ENCODE measurements around the gene SRD5A3.
"Not testable (repeated sequence)": the region's sequence is repeated elsewhere in the genome, so short reads cannot be mapped to it uniquely, and the experiment has no call there.

SRD5A3 gene

GRCh38 chr4:55358668-55359067 lies 12.6 kb downstream of the SRD5A3 start:
- H3K27ac ChIP-seq (ENCODE audit: low read depth, low read length, severe bottlenecking), result no peak overlapping the region
- peaks cover 5% of the 10 kb centered on the region for H3K36me3 ChIP-seq (ENCODE audit: control insufficient read depth, insufficient read depth, low read length)
- peaks cover 4% of the 10 kb centered on the region for H3K4me1 ChIP-seq (ENCODE audit: control insufficient read depth, insufficient read depth, low read length, poor library complexity, severe bottlenecking)
- no peaks in the 10 kb centered on the region for H3K9me3 ChIP-seq (ENCODE audit: control insufficient read depth, low read length)
- H3K4me3 ChIP-seq (ENCODE audit: extremely low read depth, insufficient read depth, low read length, poor library complexity, severe bottlenecking), result no peak overlapping the region
- WGBS, 2 experiments (ENCODE audit: insufficient coverage in 2 of 2), result 100% methylated on average over 1 of the region's 2 CpGs; no CpG with 5 or more reads in 1 of the 2 experiments

GRCh38 chr4:55359397-55359916 lies 13.4 kb downstream of the SRD5A3 start:
- Histone ChIP-seq H3K9me3 (ENCODE audit: control insufficient read depth, low read length) (no peaks in the 10 kb centered on the region), H3K27ac (ENCODE audit: low read depth, low read length, severe bottlenecking) (no peak overlapping the region), H3K36me3 (ENCODE audit: control insufficient read depth, insufficient read depth, low read length) (peaks cover under 1% of the 10 kb centered on the region), H3K4me1 (ENCODE audit: control insufficient read depth, insufficient read depth, low read length, poor library complexity, severe bottlenecking) (peaks cover 4% of the 10 kb centered on the region), H3K4me3 (ENCODE audit: extremely low read depth, insufficient read depth, low read length, poor library complexity, severe bottlenecking) (no peak overlapping the region)
- WGBS, 2 experiments (ENCODE audit: insufficient coverage in 2 of 2), result 90 to 94% methylated on average over 7 to 8 of the region's 8 CpGs

- not testable (repeated sequence) for H3K27ac ChIP-seq (ENCODE audit: low read depth, low read length, severe bottlenecking); H3K9me3 ChIP-seq (ENCODE audit: control insufficient read depth, low read length); H3K36me3 ChIP-seq (ENCODE audit: control insufficient read depth, insufficient read depth, low read length); H3K4me3 ChIP-seq (ENCODE audit: extremely low read depth, insufficient read depth, low read length, poor library complexity, severe bottlenecking); H3K4me1 ChIP-seq (ENCODE audit: control insufficient read depth, insufficient read depth, low read length, poor library complexity, severe bottlenecking)
- WGBS, 2 experiments (ENCODE audit: insufficient coverage in 2 of 2), result 97 to 98% methylated on average over 6 to 7 of the region's 9 CpGs
Observed at GRCh38 chr4:55362938-55363337, 16.9 kb downstream of the SRD5A3 start.

DNA sequence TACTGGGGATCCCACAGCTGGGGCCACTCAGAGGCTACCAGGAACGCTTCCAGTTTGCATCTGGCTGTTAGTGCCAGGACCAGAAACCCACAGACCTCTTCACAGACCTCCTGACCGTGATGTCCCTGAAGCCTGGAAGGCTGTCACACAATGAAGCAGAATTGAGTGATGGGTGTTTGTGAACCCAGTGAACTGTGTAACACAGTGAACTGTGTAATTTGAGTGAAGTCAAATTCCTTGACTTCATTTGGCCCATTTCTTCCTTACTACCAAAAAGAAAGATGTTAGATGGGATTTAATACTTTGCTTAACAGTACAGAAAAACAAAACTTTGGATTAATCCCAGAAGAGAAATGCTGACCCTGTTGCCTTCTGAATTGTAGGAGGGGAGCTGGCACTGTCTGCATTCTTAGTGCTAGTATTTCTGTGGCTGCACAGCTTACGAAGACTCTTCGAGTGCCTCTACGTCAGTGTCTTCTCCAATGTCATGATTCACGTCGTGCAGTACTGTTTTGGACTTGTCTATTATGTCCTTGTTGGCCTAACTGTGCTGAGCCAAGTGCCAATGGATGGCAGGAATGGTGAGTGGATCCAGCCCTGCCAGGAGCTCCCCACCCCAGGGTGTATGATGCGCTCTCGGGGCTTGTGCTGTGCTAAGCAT lies 17.8 kb downstream of the SRD5A3 start:
- H3K27ac ChIP-seq (ENCODE audit: low read depth, low read length, severe bottlenecking), result no peak overlapping the region
- no peak overlapping the region for H3K4me3 ChIP-seq (ENCODE audit: extremely low read depth, insufficient read depth, low read length, poor library complexity, severe bottlenecking)
- 98 to 99% methylated on average over 7 of the region's 9 CpGs for WGBS, 2 experiments (ENCODE audit: insufficient coverage in 2 of 2)
- no peaks in the 10 kb centered on the region for H3K9me3 ChIP-seq (ENCODE audit: control insufficient read depth, low read length)
- no peaks in the 10 kb centered on the region for H3K4me1 ChIP-seq (ENCODE audit: control insufficient read depth, insufficient read depth, low read length, poor library complexity, severe bottlenecking)
- H3K36me3 ChIP-seq (ENCODE audit: control insufficient read depth, insufficient read depth, low read length), result no peaks in the 10 kb centered on the region

GRCh38 chr4:55364691-55365344 lies 18.8 kb downstream of the SRD5A3 start:
- Histone ChIP-seq H3K9me3 (ENCODE audit: control insufficient read depth, low read length) (no peaks in the 10 kb centered on the region), H3K4me3 (ENCODE audit: extremely low read depth, insufficient read depth, low read length, poor library complexity, severe bottlenecking) (no peak overlapping the region), H3K4me1 (ENCODE audit: control insufficient read depth, insufficient read depth, low read length, poor library complexity, severe bottlenecking) (no peaks in the 10 kb centered on the region), H3K36me3 (ENCODE audit: control insufficient read depth, insufficient read depth, low read length) (peaks cover 6% of the 10 kb centered on the region), H3K27ac (ENCODE audit: low read depth, low read length, severe bottlenecking) (no peak overlapping the region)
- WGBS, 2 experiments (ENCODE audit: insufficient coverage in 2 of 2), result 72 to 86% methylated on average over 6 of the region's 9 CpGs

GRCh38 chr4:55365345-55365728 lies 19.3 kb downstream of the SRD5A3 start:
- no peak overlapping the region for H3K27ac ChIP-seq (ENCODE audit: low read depth, low read length, severe bottlenecking)
- WGBS, 2 experiments (ENCODE audit: insufficient coverage in 2 of 2), result 88 to 92% methylated on average over 6 of the region's 7 CpGs
- no peak overlapping the region for H3K4me3 ChIP-seq (ENCODE audit: extremely low read depth, insufficient read depth, low read length, poor library complexity, severe bottlenecking)
- peaks cover 6% of the 10 kb centered on the region for H3K36me3 ChIP-seq (ENCODE audit: control insufficient read depth, insufficient read depth, low read length)
- no peaks in the 10 kb centered on the region for H3K9me3 ChIP-seq (ENCODE audit: control insufficient read depth, low read length)
- H3K4me1 ChIP-seq (ENCODE audit: control insufficient read depth, insufficient read depth, low read length, poor library complexity, severe bottlenecking), result no peaks in the 10 kb centered on the region

DNA sequence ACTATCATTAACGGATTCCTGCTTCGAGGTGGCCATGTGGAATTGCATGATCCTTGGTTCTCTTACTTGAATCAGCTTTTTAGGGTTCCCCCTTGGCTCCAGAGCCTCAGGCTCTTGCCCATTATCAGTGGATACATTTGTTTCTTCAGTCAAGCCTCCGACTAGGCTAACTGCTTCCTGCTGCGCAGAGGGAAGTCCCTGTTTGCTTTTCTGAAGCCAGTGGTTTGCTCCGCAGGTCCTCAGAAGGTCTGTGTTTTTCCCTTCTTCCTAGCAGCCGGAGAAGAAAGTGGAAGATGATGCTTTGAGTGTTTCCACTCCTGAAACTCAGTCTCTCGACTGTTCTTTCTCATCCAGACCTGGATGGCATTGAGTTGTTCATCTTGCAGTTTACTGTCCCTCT lies 20.6 kb downstream of the SRD5A3 start:
- 86 to 91% methylated on average over 5 to 6 of the region's 7 CpGs for WGBS, 2 experiments (ENCODE audit: insufficient coverage in 2 of 2)
- Histone ChIP-seq H3K4me3 (ENCODE audit: extremely low read depth, insufficient read depth, low read length, poor library complexity, severe bottlenecking) (no peak overlapping the region), H3K27ac (ENCODE audit: low read depth, low read length, severe bottlenecking) (no peak overlapping the region), H3K36me3 (ENCODE audit: control insufficient read depth, insufficient read depth, low read length) (peaks cover 6% of the 10 kb centered on the region), H3K4me1 (ENCODE audit: control insufficient read depth, insufficient read depth, low read length, poor library complexity, severe bottlenecking) (no peaks in the 10 kb centered on the region), H3K9me3 (ENCODE audit: control insufficient read depth, low read length) (no peaks in the 10 kb centered on the region)

DNA sequence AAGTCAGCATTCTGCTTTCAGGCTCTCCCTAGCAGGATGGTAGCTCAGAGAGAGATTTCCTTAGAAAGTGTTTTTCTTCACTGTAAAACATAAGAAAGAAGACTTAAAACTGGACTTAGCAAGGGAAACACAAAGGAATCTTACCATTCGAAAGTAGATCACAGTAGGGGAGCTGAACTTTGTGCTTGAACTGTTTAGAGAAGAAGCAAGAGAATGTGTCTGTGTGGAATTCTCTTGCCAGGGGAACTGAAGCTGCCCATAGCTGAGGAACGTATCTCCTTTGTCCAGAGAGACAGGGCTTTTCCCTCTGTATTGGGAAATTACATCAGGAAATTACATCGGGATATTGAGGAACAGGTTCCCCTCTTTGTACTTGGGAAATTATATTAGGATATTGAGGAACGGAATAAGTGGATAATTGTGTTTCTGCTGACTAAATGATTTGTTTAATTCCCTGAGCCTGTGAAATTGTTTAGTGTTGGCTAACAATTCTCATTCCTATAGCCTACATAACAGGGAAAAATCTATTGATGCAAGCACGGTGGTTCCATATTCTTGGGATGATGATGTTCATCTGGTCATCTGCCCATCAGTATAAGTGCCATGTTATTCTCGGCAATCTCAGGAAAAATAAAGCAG lies 21.2 kb downstream of the SRD5A3 start:
- no peak overlapping the region for H3K27ac ChIP-seq (ENCODE audit: low read depth, low read length, severe bottlenecking)

GRCh38 chr4:55369968-55370367 lies 23.9 kb downstream of the SRD5A3 start:
- no peak overlapping the region for H3K27ac ChIP-seq (ENCODE audit: low read depth, low read length, severe bottlenecking)
- peaks cover 6% of the 10 kb centered on the region for H3K36me3 ChIP-seq (ENCODE audit: control insufficient read depth, insufficient read depth, low read length)
- 58 to 100% methylated on average over 1 to 2 of the region's 2 CpGs for whole genome bisulfite sequencing, 2 experiments (ENCODE audit: insufficient coverage in 2 of 2)
- H3K4me3 ChIP-seq (ENCODE audit: extremely low read depth, insufficient read depth, low read length, poor library complexity, severe bottlenecking), result no peak overlapping the region
- no peaks in the 10 kb centered on the region for H3K9me3 ChIP-seq (ENCODE audit: control insufficient read depth, low read length)
- no peaks in the 10 kb centered on the region for H3K4me1 ChIP-seq (ENCODE audit: control insufficient read depth, insufficient read depth, low read length, poor library complexity, severe bottlenecking)

More for the DNA sequence above, 21.2 kb downstream of the SRD5A3 start:
- Histone ChIP-seq H3K4me3 (ENCODE audit: extremely low read depth, insufficient read depth, low read length, poor library complexity, severe bottlenecking) (no peak overlapping the region), H3K36me3 (ENCODE audit: control insufficient read depth, insufficient read depth, low read length) (peaks cover 6% of the 10 kb centered on the region), H3K9me3 (ENCODE audit: control insufficient read depth, low read length) (no peaks in the 10 kb centered on the region), H3K4me1 (ENCODE audit: control insufficient read depth, insufficient read depth, low read length, poor library complexity, severe bottlenecking) (no peaks in the 10 kb centered on the region)
- 86 to 91% methylated on average over 3 to 5 of the region's 6 CpGs for WGBS, 2 experiments (ENCODE audit: insufficient coverage in 2 of 2)

DNA sequence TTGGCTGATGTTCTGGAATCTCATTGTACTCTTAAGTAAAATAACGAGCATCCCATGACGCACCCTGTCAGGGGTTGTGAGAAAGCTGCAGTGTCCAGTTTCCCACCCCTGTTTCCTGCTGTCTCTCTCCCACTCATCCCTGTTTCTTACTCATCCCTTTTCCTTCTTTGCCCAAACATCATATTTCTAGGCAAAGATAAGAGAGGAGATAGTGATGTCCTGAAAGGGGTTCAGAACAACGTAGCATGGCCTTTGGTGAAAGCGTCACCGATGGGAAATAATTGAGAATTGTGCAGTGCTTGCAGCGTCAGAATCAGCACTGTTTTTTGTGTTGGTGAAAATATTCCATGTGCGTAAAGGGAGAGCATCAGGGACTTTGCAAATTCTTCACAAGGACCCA lies 26.2 kb downstream of the SRD5A3 start:
- H3K27ac ChIP-seq (ENCODE audit: low read depth, low read length, severe bottlenecking), result no peak overlapping the region
- no peaks in the 10 kb centered on the region for H3K9me3 ChIP-seq (ENCODE audit: control insufficient read depth, low read length)
- peaks cover 6% of the 10 kb centered on the region for H3K36me3 ChIP-seq (ENCODE audit: control insufficient read depth, insufficient read depth, low read length)
- WGBS, 2 experiments (ENCODE audit: insufficient coverage in 2 of 2), result 90 to 94% methylated on average over 5 of the region's 7 CpGs
- no peaks in the 10 kb centered on the region for H3K4me1 ChIP-seq (ENCODE audit: control insufficient read depth, insufficient read depth, low read length, poor library complexity, severe bottlenecking)
- no peak overlapping the region for H3K4me3 ChIP-seq (ENCODE audit: extremely low read depth, insufficient read depth, low read length, poor library complexity, severe bottlenecking)

Measured in mesodermal cell (in vitro differentiated cells).